HG03432 (cell line): ENCODE measurements around the gene FBXO9.

Experiments used
- ATAC-seq: cut with Tn5 transposase; IDR thresholded peaks from one replicate; pipeline ENCODE4 v1.9.1; 2021; ENCODE audit warnings: mild to moderate bottlenecking, moderate library complexity; ENCODE audit not compliant: unreplicated experiment

FBXO9 gene

GRCh38 chr6:53065266-53066076, at the start of gene FBXO9:
Gene FBXO9, plus strand, starts transcription at chr6:53065404. Its CDS starts 386 bp downstream, at chr6:53065790.
- ATAC-seq, result peak; percentile 61

DNA sequence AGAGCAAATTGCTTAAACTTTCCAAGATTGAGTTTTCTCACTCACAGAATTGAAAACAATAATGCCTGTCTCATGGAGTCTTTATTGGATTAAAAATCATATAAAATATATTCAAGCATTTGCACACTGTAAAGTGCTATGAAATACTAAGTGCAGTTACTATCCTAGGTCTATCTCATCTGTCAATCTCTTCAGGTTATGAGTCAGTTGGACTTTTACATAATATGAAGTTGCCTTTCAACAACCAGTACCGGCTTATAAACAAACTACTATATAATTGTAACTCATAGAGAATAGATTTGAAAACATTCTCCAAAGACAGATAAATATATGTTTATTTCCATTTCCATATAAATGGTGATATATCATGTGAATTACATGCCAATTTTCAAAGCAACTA, 49.7 kb upstream of the FBXO9 start:
- ATAC-seq, result no peak

DNA sequence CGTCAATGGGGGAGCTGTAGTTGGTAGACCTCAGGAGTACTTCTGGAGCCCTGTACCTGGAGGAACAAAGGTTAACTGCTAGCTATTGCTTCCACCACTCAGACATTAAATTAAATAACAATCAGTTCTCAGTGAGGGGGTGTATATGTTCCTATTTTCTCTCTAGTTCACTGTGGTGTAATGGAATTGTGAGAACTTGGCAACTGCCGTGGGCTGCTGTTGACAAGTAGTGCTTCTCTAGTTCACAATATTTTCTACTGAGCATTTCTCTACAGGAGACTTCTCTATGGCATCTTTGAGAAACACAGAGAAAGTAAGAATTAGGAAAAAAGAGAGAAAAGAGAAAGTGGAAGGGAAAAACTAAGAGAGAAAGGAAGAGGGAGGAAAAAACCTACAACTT, 46.8 kb upstream of the FBXO9 start:
- ATAC-seq, result no peak

GRCh38 chr6:53020005-53020744, 45.0 kb upstream of the FBXO9 start:
- ATAC-seq, result no peak

- no peak for ATAC-seq
These were observed 41.9 kb upstream of the FBXO9 start for GRCh38 chr6:53023323-53023722.

GRCh38 chr6:53026526-53026925, 38.7 kb upstream of the FBXO9 start:
- ATAC-seq, result no peak

- ATAC-seq, result no peak
These were observed 38.0 kb upstream of the FBXO9 start for GRCh38 chr6:53027131-53027718.

GRCh38 chr6:53028467-53028866, 36.7 kb upstream of the FBXO9 start:
- no peak for ATAC-seq

- no peak for ATAC-seq
These were observed 35.9 kb upstream of the FBXO9 start for GRCh38 chr6:53029257-53029656.

DNA sequence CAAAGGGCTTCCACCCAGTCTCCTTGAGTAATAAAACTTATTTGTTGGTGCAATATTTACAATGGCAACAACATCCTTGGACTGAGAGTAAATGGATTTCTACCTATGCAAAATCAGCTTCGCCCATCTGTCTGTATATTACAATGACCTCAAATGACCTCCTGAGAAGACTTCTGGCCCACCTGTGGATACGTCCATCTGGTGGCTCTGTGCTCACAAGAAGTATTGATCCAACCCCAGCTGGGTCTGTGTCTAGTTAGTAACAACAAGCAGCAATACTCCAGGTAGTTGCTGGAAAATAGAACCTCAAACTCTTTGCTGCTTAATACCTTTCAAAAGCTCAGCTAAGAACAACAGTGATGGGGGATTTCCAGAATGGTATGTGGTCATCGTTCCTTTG, 35.4 kb upstream of the FBXO9 start:
- ATAC-seq, result no peak

GRCh38 chr6:53031281-53031680, 33.9 kb upstream of the FBXO9 start:
- no peak for ATAC-seq

DNA sequence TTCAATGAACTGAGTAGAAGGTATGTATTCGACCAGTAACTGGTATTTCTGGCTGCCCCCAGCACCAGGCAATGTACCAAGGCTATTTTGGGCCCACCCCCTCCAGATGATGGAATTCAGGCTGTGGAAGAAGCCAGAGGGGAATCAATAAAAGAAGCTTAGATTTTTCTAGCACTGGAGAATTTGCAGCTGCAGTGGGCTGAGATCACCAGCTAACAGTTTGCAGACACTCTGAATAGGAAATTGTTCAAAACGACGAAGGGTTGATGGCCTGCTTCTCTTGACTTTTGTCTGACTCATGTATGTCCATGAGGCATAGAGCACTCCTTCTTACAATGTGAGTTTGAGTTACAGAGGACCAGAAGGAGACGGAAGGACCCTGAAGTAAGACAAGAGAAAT, 32.4 kb upstream of the FBXO9 start:
- ATAC-seq, result no peak

DNA sequence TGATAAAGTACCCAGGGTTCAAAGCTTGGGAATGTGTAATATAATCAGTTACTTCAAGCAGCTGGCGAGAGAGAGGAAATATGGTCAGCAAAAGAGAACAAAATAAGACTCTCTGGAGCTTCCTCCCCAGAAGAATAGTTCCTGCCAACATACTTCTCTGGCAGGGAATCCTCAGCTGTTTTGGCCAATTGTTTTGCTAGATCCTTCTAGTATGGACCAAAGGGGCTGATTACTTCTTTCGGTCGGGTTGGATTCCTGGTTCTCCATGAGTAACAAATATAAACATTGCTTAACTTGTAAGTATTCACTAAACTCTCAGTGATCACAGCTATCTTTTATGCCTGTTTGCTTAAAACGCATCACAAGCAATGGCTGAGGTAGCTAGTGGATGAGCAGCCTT, 31.4 kb upstream of the FBXO9 start:
- no peak for ATAC-seq

DNA sequence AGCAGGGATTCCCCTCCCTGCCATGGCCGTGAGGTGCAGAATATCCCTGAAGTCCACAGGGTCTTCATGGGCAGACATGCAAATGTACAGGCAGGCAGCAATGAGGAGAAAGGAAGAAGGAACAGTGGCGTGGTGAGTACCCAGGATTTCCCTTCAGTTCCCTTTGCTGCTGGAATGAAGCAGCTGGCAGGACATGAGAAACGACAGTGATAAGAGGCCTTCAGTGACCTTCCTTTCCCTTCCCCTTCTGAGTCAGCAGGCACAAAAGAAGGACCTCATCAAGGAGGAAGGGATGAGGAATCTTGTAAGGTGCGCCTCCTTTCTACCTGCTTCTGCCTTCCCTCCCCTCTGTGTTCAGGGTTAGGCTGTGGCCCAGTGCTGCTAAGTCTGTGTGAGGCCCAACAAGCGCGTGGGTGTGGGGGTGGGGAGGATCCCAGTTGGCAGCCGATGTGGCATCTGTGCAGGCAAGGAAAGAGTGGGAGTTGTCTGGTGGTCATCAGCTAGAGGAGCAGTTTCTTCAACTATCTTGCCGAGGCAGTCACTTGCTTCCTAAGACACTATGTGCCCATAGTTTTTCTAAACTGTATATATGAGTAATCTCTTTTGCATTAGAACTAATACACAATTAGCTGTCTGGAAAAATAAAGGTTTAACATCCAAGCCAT, 29.5 kb upstream of the FBXO9 start:
- no peak for ATAC-seq

GRCh38 chr6:53038141-53038540, 27.1 kb upstream of the FBXO9 start:
- ATAC-seq, result no peak

DNA sequence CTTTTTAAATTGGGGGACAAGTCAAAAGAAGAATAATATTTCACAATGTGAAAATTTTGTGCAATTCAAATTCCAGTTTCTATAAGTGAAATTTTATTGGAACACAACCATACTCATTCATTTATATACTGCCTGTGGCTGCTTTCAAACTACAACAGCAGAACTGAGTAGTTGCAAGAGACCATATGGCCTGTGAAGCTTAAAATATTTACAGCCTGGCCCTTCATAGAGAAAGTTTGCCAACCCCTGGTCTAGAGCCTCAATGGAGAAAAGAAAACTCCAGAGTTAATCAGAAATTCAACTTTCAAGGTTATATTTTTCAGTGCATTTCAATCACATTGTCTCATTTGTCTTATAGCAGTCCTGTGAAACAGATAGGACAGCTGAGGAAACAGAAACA, 26.6 kb upstream of the FBXO9 start:
- no peak for ATAC-seq

- no peak for ATAC-seq
These were observed 23.8 kb upstream of the FBXO9 start for GRCh38 chr6:53041356-53041755.

- no peak for ATAC-seq
These were observed 23.1 kb upstream of the FBXO9 start for GRCh38 chr6:53042112-53042511.

- ATAC-seq, result no peak
These were observed 21.6 kb upstream of the FBXO9 start for GRCh38 chr6:53043581-53043980.

DNA sequence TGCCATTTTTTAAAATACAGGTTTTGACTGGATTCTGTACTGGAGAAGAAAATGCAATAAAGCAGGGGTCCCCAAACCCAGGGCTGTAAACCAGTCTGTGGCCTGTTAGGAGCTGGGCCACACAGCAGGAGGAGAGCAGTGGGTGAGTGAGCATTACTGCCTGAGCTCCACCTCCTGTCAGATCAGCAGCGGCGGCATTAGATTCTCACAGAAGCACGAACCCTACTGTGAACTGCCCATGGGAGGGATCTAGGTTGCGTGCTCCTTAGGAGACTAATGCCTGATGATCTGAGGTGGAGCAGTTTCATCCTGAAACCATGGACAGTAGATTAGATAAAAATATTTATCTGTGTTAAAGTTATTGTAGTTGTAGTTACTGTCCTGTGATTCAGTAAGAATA, 21.1 kb upstream of the FBXO9 start:
- ATAC-seq, result no peak

DNA sequence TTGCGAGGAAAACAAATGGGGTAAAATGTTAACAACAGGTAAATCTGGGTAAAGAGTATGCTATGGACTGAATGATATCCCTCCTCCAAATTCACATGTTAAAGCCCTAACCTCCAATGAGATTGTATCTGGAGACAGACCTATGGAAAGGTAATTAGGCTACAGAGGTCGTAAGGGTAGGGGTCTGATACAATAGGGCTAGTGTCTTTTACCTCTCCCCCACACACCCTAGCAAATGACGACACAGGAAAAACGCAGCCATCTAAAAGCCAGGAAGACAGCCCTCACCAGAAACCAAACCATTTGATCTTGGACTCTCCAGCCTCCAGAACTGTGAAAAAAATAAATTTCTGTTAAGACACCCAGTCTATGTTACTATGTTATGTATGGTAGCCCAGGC, 20.6 kb upstream of the FBXO9 start:
- ATAC-seq, result no peak
